NT2/D1 (cell line): Measurements from ENCODE around the gene NLGN1.

ENCODE experiments used
- YY1 ChIP-seq: IDR thresholded peaks from 2 replicates; pipeline ENCODE4 v1.6.1; 2011; ENCODE audit not compliant: insufficient read length, insufficient read depth
- ZNF274 ChIP-seq: IDR thresholded peaks from 2 replicates; pipeline ENCODE4 v1.6.1; 2011; ENCODE audit warnings: mild to moderate bottlenecking, low read depth, low read length

DNA sequence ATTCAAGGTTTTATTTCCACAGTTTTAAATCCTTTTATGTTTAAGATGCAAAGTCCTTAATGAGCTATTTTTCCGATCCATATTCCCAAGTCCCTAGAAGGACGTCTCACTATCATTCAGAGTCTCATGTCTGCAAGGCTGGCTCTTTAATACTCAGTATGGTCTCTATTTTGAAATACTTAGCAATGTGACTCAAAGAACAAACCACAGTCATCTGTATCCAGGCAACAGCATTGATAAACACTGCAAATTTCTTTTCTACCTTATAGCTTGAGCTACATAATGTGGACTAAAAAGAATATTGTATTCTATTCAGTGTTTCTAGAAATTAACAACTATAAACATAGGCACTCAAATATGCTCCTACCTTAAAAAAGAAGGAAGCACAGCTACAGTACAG is 873.3 kb downstream of the NLGN1 start:
- TF ChIP-seq ZNF274: no peak
- no peak for TF ChIP-seq YY1
